Measurements from ENCODE around the gene SEPTIN12. TPM values are rescaled to one million over a fixed set of nuclear protein-coding genes. Genes with fewer than 3 reads are reported as not detected.

Gene SEPTIN12
- total and polyA plus RNA-seq, 2 of the 8 experiments (the other 6 are each of a cell fraction or from before 2014, with no cell fraction given): 0.24 TPM; not detected in 1

- no peak for TF ChIP-seq HDAC2 (IDR thresholded peaks at IDR 0.05; ENCODE audit: borderline replicate concordance in 1 of 2, low read depth in 2 of 2, low read length in 2 of 2)
- TF ChIP-seq SP4 (IDR thresholded peaks at IDR 0.05; ENCODE audit: low read length): no peak
- no peak for TF ChIP-seq RXRA (IDR thresholded peaks at IDR 0.05; ENCODE audit: insufficient read depth, low read depth, low read length)
Measured at GRCh38 chr16:4777339-4778049, 10.7 kb downstream of the SEPTIN12 start (continued).

All from H1 (cell line).